Measurements from ENCODE around the gene PTPRD. TPM values are rescaled to one million over a fixed set of nuclear protein-coding genes. Genes with fewer than 3 reads are reported as not detected.

Gene PTPRD
- total RNA-seq, 1 donor: 26.3 TPM

GRCh38 chr9:8514760-8515159 is 2098.0 kb downstream of the PTPRD start:
- no peak overlapping the region for H3K4me3 ChIP-seq (ENCODE audit: low read depth, low read length)
- no peak for DNase-seq (ENCODE audit: low read depth)
- no peak for TF ChIP-seq CTCF (IDR thresholded peaks at IDR 0.05; ENCODE audit: insufficient read depth, low read depth, low read length)

GRCh38 chr9:8508671-8509290 is 2104.0 kb downstream of the PTPRD start:
- H3K4me3 ChIP-seq (ENCODE audit: low read depth, low read length): no peak overlapping the region
- no peak for DNase-seq (ENCODE audit: low read depth)
- no peak for TF ChIP-seq CTCF (IDR thresholded peaks at IDR 0.05; ENCODE audit: insufficient read depth, low read depth, low read length)

- no peak for TF ChIP-seq CTCF (IDR thresholded peaks at IDR 0.05; ENCODE audit: insufficient read depth, low read depth, low read length)
- DNase-seq (ENCODE audit: low read depth): no peak
- no peak overlapping the region for H3K4me3 ChIP-seq (ENCODE audit: low read depth, low read length)
Measured at GRCh38 chr9:8494571-8494970, 2118.2 kb downstream of the PTPRD start.

GRCh38 chr9:8492679-8493078 is 2120.1 kb downstream of the PTPRD start:
- no peak for TF ChIP-seq CTCF (IDR thresholded peaks at IDR 0.05; ENCODE audit: insufficient read depth, low read depth, low read length)
- DNase-seq (ENCODE audit: low read depth): no peak
- H3K4me3 ChIP-seq (ENCODE audit: low read depth, low read length): no peak overlapping the region

GRCh38 chr9:8492024-8492423 is 2120.8 kb downstream of the PTPRD start:
- no peak for TF ChIP-seq CTCF (IDR thresholded peaks at IDR 0.05; ENCODE audit: insufficient read depth, low read depth, low read length)
- no peak overlapping the region for H3K4me3 ChIP-seq (ENCODE audit: low read depth, low read length)
- DNase-seq (ENCODE audit: low read depth): no peak

GRCh38 chr9:8491563-8491962 is 2121.2 kb downstream of the PTPRD start:
- TF ChIP-seq CTCF (IDR thresholded peaks at IDR 0.05; ENCODE audit: insufficient read depth, low read depth, low read length): no peak
- DNase-seq (ENCODE audit: low read depth): no peak
- H3K4me3 ChIP-seq (ENCODE audit: low read depth, low read length): no peak overlapping the region

GRCh38 chr9:8489835-8490234 is 2123.0 kb downstream of the PTPRD start:
- no peak for DNase-seq (ENCODE audit: low read depth)
- TF ChIP-seq CTCF (IDR thresholded peaks at IDR 0.05; ENCODE audit: insufficient read depth, low read depth, low read length): no peak

More at GRCh38 chr9:8489835-8490234, 2123.0 kb downstream of the PTPRD start:
- H3K4me3 ChIP-seq (ENCODE audit: low read depth, low read length): no peak overlapping the region

All from fibroblast of villous mesenchyme (primary cell).